ENCODE results near the gene CYP27C1. TPM values are rescaled to one million over a fixed set of nuclear protein-coding genes. Genes with fewer than 3 reads are reported as not detected.

CYP27C1 gene
- total RNA-seq, 1 donor, result 2.2 TPM

GRCh38 chr2:127185705-127186104, 34.4 kb downstream of the CYP27C1 start:
- H3K4me2 ChIP-seq (ENCODE audit: insufficient read depth, low read length), result no peak overlapping the region
- no peaks in the 10 kb centered on the region for H4K20me1 ChIP-seq (ENCODE audit: insufficient read depth, low read length)
- H3K79me2 ChIP-seq (ENCODE audit: insufficient read depth, low read length), result no peaks in the 10 kb centered on the region
- H3K27ac ChIP-seq (ENCODE audit: low read depth, low read length), result no peak overlapping the region
- DNase-seq (ENCODE audit: insufficient read length, low spot score, missing footprints), result no peak
- H3K36me3 ChIP-seq (ENCODE audit: insufficient read depth, low read length), result no peaks in the 10 kb centered on the region
- H3K9me3 ChIP-seq (ENCODE audit: low read depth, low read length), result no peaks in the 10 kb centered on the region
- no peaks in the 10 kb centered on the region for H3K4me1 ChIP-seq (ENCODE audit: insufficient read depth, low read length)
- H3K27me3 ChIP-seq (ENCODE audit: insufficient read depth, low read length), result no peaks in the 10 kb centered on the region
- H2AFZ ChIP-seq (ENCODE audit: low read length), result no peak overlapping the region
- TF ChIP-seq CTCF (IDR thresholded peaks at IDR 0.05; ENCODE audit: extremely low read depth, low read depth, low read length), result no peak
- no peak overlapping the region for H3K4me3 ChIP-seq (ENCODE audit: insufficient read depth, low read length)

GRCh38 chr2:127185093-127185492, 35.0 kb downstream of the CYP27C1 start:
- Histone ChIP-seq H3K4me3 (ENCODE audit: insufficient read depth, low read length) (no peak overlapping the region), H3K27ac (ENCODE audit: low read depth, low read length) (no peak overlapping the region), H3K27me3 (ENCODE audit: insufficient read depth, low read length) (no peaks in the 10 kb centered on the region), H3K4me1 (ENCODE audit: insufficient read depth, low read length) (no peaks in the 10 kb centered on the region), H3K9me3 (ENCODE audit: low read depth, low read length) (peaks cover 2% of the 10 kb centered on the region), H3K4me2 (ENCODE audit: insufficient read depth, low read length) (no peak overlapping the region), H4K20me1 (ENCODE audit: insufficient read depth, low read length) (no peaks in the 10 kb centered on the region), H2AFZ (ENCODE audit: low read length) (no peak overlapping the region), H3K79me2 (ENCODE audit: insufficient read depth, low read length) (no peaks in the 10 kb centered on the region), H3K36me3 (ENCODE audit: insufficient read depth, low read length) (no peaks in the 10 kb centered on the region)
- no peak for TF ChIP-seq CTCF (IDR thresholded peaks at IDR 0.05; ENCODE audit: extremely low read depth, low read depth, low read length)
- DNase-seq (ENCODE audit: insufficient read length, low spot score, missing footprints), result no peak

GRCh38 chr2:127183771-127184170, 36.3 kb downstream of the CYP27C1 start:
- Histone ChIP-seq H4K20me1 (ENCODE audit: insufficient read depth, low read length) (no peaks in the 10 kb centered on the region), H3K4me3 (ENCODE audit: insufficient read depth, low read length) (no peak overlapping the region), H3K79me2 (ENCODE audit: insufficient read depth, low read length) (no peaks in the 10 kb centered on the region), H3K36me3 (ENCODE audit: insufficient read depth, low read length) (no peaks in the 10 kb centered on the region), H3K9me3 (ENCODE audit: low read depth, low read length) (peaks cover 2% of the 10 kb centered on the region), H3K4me1 (ENCODE audit: insufficient read depth, low read length) (no peaks in the 10 kb centered on the region), H2AFZ (ENCODE audit: low read length) (no peak overlapping the region), H3K27ac (ENCODE audit: low read depth, low read length) (no peak overlapping the region), H3K27me3 (ENCODE audit: insufficient read depth, low read length) (no peaks in the 10 kb centered on the region), H3K4me2 (ENCODE audit: insufficient read depth, low read length) (no peak overlapping the region)
- DNase-seq (ENCODE audit: insufficient read length, low spot score, missing footprints), result no peak
- no peak for TF ChIP-seq CTCF (IDR thresholded peaks at IDR 0.05; ENCODE audit: extremely low read depth, low read depth, low read length)

GRCh38 chr2:127182626-127183458, 37.3 kb downstream of the CYP27C1 start:
- no peaks in the 10 kb centered on the region for H3K27me3 ChIP-seq (ENCODE audit: insufficient read depth, low read length)
- no peak for TF ChIP-seq CTCF (IDR thresholded peaks at IDR 0.05; ENCODE audit: extremely low read depth, low read depth, low read length)
- no peaks in the 10 kb centered on the region for H3K79me2 ChIP-seq (ENCODE audit: insufficient read depth, low read length)
- no peak overlapping the region for H3K4me2 ChIP-seq (ENCODE audit: insufficient read depth, low read length)
- H4K20me1 ChIP-seq (ENCODE audit: insufficient read depth, low read length), result no peaks in the 10 kb centered on the region
- DNase-seq (ENCODE audit: insufficient read length, low spot score, missing footprints), result no peak
- H3K27ac ChIP-seq (ENCODE audit: low read depth, low read length), result no peak overlapping the region
- no peaks in the 10 kb centered on the region for H3K36me3 ChIP-seq (ENCODE audit: insufficient read depth, low read length)
- no peak overlapping the region for H3K4me3 ChIP-seq (ENCODE audit: insufficient read depth, low read length)
- H3K4me1 ChIP-seq (ENCODE audit: insufficient read depth, low read length), result no peaks in the 10 kb centered on the region
- no peak overlapping the region for H2AFZ ChIP-seq (ENCODE audit: low read length)
- H3K9me3 ChIP-seq (ENCODE audit: low read depth, low read length), result peaks cover 2% of the 10 kb centered on the region
